HepG2 (cell line): ENCODE data around the gene CDC25C. TPM values are rescaled to one million over a fixed set of nuclear protein-coding genes. Genes with fewer than 3 reads are reported as not detected.

Experiments
- ERF ChIP-seq: IDR thresholded peaks from 2 replicates; pipeline ENCODE4 v1.6.1; 2018; ENCODE audit warnings: missing biosample characterization, missing genetic modification reagents
- JDP2 ChIP-seq: sonication (generic); formaldehyde crosslinking; IDR thresholded peaks from 2 replicates; pipeline ENCODE4 v1.8.1; 2022; ENCODE audit warnings: missing genetic modification reagents, borderline replicate concordance
- KLF13 ChIP-seq: sonication (generic); formaldehyde crosslinking; IDR thresholded peaks from 2 replicates; pipeline ENCODE4 v1.4.0; 2020; ENCODE audit warnings: mild to moderate bottlenecking, missing genetic modification reagents
- TEF ChIP-seq: sonication (generic); formaldehyde crosslinking; IDR thresholded peaks from 2 replicates; pipeline ENCODE4 v1.5.0; 2020; ENCODE audit warnings: missing genetic modification reagents
- ZBTB46 ChIP-seq: sonication (generic); formaldehyde crosslinking; IDR thresholded peaks from 2 replicates; pipeline ENCODE4 v1.4.0; 2020; ENCODE audit warnings: mild to moderate bottlenecking, missing genetic modification reagents, borderline replicate concordance
- ZBTB49 ChIP-seq: sonication (generic); formaldehyde crosslinking; IDR thresholded peaks from 2 replicates; pipeline ENCODE4 v1.4.0; 2020; ENCODE audit warnings: missing genetic modification reagents, borderline replicate concordance
- ZNF503 ChIP-seq: sonication (generic); formaldehyde crosslinking; IDR thresholded peaks from 2 replicates; pipeline ENCODE4 v1.4.0; 2020; ENCODE audit warnings: missing genetic modification reagents
- ZNF660 ChIP-seq: sonication (generic); formaldehyde crosslinking; IDR thresholded peaks from 2 replicates; pipeline ENCODE4 v1.5.1; 2020; ENCODE audit warnings: mild to moderate bottlenecking, low read depth, missing genetic modification reagents, borderline replicate concordance
- ZNF709 ChIP-seq: sonication (generic); formaldehyde crosslinking; IDR thresholded peaks from 2 replicates; pipeline ENCODE4 v1.5.0; 2020; ENCODE audit warnings: mild to moderate bottlenecking, missing genetic modification reagents
- ZNF747 ChIP-seq: sonication (generic); formaldehyde crosslinking; IDR thresholded peaks from 2 replicates; pipeline ENCODE4 v1.8.1; 2023; ENCODE audit warnings: missing genetic modification reagents, mild to moderate bottlenecking, borderline replicate concordance
- ZNF749 ChIP-seq: sonication (generic); formaldehyde crosslinking; IDR thresholded peaks from 2 replicates; pipeline ENCODE4 v1.8.0; 2022; ENCODE audit warnings: mild to moderate bottlenecking, missing genetic modification reagents, moderate library complexity, borderline replicate concordance
- ZSCAN9 ChIP-seq: IDR thresholded peaks from 2 replicates; pipeline ENCODE4 v1.6.1; 2016; ENCODE audit warnings: borderline replicate concordance
- polyA plus RNA-seq, 8 experiments: library from polyadenylated mRNA; depleted of rRNA in 3 of 8; stranded (reverse) in 7 of 8; unstranded in 1 of 8; fragments of >200 nt; fragmentation: Illumina TruSeq in 4 of 8; extraction: Trizol in 4 of 8; gene quantifications; 2 replicates each; pipeline versions ENCODE4 v1.2.1 to v1.2.3, GENCODE V29; 2011 to 2016; ENCODE audit warnings: low read depth in 4 of 8, missing spikeins in 1 of 8, mixed read lengths in 1 of 8; ENCODE audit not compliant: insufficient read depth in 1 of 8
- total RNA-seq, 5 experiments: library from RNA; depleted of rRNA; stranded (reverse); fragments of >200 nt; fragmentation: Illumina TruSeq; extraction: Trizol; gene quantifications; 2 replicates each; pipeline ENCODE4 v1.2.3, GENCODE V29; 2016; ENCODE audit warnings: low read depth in 1 of 5
- TF ChIP-seq, protein P1 (sequence below): sonication (generic); formaldehyde crosslinking; IDR thresholded peaks from 2 replicates; pipeline ENCODE4 v1.5.0; 2020; ENCODE audit warnings: mild to moderate bottlenecking, missing genetic modification reagents, borderline replicate concordance

CDC25C gene
- total and polyA plus RNA-seq, 2 of the 13 experiments (the other 11 are each of a cell fraction or from before 2014, with no cell fraction given) = 17.7 to 27.6 TPM

DNA sequence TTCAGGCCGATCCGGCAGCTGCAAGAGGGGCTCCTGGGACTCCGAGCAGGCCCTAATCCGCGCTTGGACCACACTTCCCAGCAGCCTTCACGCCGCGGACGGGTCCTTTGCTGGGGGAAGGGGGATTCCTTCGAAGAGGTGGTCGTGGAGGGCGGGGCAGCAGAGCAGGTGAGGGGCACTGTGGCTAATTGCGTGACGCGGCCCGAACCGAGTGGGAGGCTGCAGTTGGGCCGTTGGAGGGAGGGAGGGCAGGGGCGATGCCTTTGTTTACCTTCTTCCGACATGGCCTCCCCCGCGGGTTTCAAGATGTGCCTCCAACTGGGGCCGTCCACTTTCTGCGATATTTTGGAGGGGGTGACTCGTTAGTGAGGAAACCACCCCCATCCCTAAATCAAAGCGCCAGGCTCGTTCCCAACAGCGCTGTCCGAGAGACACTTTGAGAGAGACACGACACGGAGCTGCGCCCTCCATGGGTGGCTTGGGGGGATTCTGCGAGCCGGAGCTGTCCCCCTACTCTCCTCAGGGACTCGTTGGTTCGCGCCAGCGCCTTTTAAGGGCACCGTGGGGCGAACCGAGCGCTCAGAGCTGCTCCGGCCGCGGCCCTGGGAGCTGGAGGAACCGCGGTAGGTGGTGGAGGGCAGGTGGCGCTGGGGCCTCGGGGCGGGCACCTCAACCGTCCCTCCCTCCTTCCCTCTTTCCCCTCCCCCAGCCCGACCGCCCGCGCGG, 6.2 kb upstream of the CDC25C start, which contains the start of gene FAM53C (continued):
- TF ChIP-seq ZBTB46 (no peak), ERF (CRISPR knock-in tag) (peak; percentile 91), TEF (CRISPR knock-in tag) (no peak), ZNF747 (CRISPR knock-in tag) (peak; percentile 77; the same call in 1 of the 2 replicates), ZNF503 (CRISPR knock-in tag) (no peak), ZSCAN9 (CRISPR knock-in tag) (peak; percentile 97), ZNF709 (CRISPR knock-in tag) (no peak), ZNF749 (CRISPR knock-in tag) (peak; percentile 64; the same call in 1 of the 2 replicates), ZNF660 (CRISPR knock-in tag) (no peak), ZBTB49 (CRISPR knock-in tag) (peak; percentile 91; the same call in 1 of the 2 replicates), JDP2 (no peak), KLF13 (peak; percentile 88; the same call in 1 of the 2 replicates)
- TF ChIP-seq, protein P1, sequence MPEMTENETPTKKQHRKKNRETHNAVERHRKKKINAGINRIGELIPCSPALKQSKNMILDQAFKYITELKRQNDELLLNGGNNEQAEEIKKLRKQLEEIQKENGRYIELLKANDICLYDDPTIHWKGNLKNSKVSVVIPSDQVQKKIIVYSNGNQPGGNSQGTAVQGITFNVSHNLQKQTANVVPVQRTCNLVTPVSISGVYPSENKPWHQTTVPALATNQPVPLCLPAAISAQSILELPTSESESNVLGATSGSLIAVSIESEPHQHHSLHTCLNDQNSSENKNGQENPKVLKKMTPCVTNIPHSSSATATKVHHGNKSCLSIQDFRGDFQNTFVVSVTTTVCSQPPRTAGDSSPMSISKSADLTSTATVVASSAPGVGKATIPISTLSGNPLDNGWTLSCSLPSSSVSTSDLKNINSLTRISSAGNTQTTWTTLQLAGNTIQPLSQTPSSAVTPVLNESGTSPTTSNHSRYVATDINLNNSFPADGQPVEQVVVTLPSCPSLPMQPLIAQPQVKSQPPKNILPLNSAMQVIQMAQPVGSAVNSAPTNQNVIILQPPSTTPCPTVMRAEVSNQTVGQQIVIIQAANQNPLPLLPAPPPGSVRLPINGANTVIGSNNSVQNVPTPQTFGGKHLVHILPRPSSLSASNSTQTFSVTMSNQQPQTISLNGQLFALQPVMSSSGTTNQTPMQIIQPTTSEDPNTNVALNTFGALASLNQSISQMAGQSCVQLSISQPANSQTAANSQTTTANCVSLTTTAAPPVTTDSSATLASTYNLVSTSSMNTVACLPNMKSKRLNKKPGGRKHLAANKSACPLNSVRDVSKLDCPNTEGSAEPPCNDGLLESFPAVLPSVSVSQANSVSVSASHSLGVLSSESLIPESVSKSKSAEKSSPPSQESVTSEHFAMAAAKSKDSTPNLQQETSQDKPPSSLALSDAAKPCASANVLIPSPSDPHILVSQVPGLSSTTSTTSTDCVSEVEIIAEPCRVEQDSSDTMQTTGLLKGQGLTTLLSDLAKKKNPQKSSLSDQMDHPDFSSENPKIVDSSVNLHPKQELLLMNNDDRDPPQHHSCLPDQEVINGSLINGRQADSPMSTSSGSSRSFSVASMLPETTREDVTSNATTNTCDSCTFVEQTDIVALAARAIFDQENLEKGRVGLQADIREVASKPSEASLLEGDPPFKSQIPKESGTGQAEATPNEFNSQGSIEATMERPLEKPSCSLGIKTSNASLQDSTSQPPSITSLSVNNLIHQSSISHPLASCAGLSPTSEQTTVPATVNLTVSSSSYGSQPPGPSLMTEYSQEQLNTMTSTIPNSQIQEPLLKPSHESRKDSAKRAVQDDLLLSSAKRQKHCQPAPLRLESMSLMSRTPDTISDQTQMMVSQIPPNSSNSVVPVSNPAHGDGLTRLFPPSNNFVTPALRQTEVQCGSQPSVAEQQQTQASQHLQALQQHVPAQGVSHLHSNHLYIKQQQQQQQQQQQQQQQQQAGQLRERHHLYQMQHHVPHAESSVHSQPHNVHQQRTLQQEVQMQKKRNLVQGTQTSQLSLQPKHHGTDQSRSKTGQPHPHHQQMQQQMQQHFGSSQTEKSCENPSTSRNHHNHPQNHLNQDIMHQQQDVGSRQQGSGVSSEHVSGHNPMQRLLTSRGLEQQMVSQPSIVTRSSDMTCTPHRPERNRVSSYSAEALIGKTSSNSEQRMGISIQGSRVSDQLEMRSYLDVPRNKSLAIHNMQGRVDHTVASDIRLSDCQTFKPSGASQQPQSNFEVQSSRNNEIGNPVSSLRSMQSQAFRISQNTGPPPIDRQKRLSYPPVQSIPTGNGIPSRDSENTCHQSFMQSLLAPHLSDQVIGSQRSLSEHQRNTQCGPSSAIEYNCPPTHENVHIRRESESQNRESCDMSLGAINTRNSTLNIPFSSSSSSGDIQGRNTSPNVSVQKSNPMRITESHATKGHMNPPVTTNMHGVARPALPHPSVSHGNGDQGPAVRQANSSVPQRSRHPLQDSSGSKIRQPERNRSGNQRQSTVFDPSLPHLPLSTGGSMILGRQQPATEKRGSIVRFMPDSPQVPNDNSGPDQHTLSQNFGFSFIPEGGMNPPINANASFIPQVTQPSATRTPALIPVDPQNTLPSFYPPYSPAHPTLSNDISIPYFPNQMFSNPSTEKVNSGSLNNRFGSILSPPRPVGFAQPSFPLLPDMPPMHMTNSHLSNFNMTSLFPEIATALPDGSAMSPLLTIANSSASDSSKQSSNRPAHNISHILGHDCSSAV (CRISPR knock-in tag) = no peak
